H1 (cell line): ENCODE results near the gene IRGQ. TPM values are rescaled to one million over a fixed set of nuclear protein-coding genes. Genes with fewer than 3 reads are reported as not detected.

ENCODE experiments used
- CTBP2 ChIP-seq: IDR thresholded peaks from 2 replicates; pipeline ENCODE4 v1.7.0; 2011; ENCODE audit warnings: borderline replicate concordance, mild to moderate bottlenecking, moderate library complexity, mixed read lengths, low read length; ENCODE audit not compliant: insufficient read depth, insufficient read length
- HDAC2 ChIP-seq, 2 experiments: fragments of 300-600 bp in 1 of 2; sonication (generic) in 1 of 2; IDR thresholded peaks; 2 replicates each; pipeline ENCODE4 v1.6.1; 2011 to 2012; ENCODE audit warnings: low read depth in 2 of 2, low read length in 2 of 2, mild to moderate bottlenecking in 2 of 2, moderate library complexity in 2 of 2, borderline replicate concordance in 1 of 2, inconsistent platforms in 1 of 2
- SAP30 ChIP-seq: fragments of 300-600 bp; sonication (generic); IDR thresholded peaks from 2 replicates; pipeline ENCODE4 v1.7.1; 2012; ENCODE audit warnings: low read length, moderate library complexity, mild to moderate bottlenecking, inconsistent platforms; ENCODE audit not compliant: insufficient read depth, insufficient replicate concordance
- TAF7 ChIP-seq: optimal IDR thresholded peaks from 2 replicates; pipeline ENCODE3; 2011; ENCODE audit warnings: low read depth, mild to moderate bottlenecking, inconsistent platforms, low read length, moderate library complexity, borderline replicate concordance
- TCF12 ChIP-seq: IDR thresholded peaks from 2 replicates; pipeline ENCODE4 v1.6.1; 2011; ENCODE audit warnings: low read depth, mild to moderate bottlenecking, low read length
- polyA plus RNA-seq, 7 experiments: library from polyadenylated mRNA; depleted of rRNA in 3 of 7; stranded (reverse) in 5 of 7; unstranded in 2 of 7; fragments of >200 nt in 5 of 7; fragments of 200-250 nt in 2 of 7; gene quantifications; 1 replicate in 5 of 7; 2 replicates in 1 of 7; 4 replicates in 1 of 7; pipeline versions ENCODE4 v1.2.1 to v1.2.3, GENCODE V29; 2011 to 2013; ENCODE audit warnings: missing spikeins in 2 of 7, mixed read lengths in 2 of 7
- total RNA-seq: library from RNA; stranded (reverse); fragmentation: NEBNext Ultra II Directional; extraction: Animal tissue kit (Norgen Biotek cat#: 25700); gene quantifications from 2 replicates; pipeline ENCODE4 v1.2.1, GENCODE V29; 2021
- TF ChIP-seq, protein P1 (sequence below): IDR thresholded peaks from 2 replicates; pipeline ENCODE4 v1.6.1; 2012; ENCODE audit warnings: low read length, inconsistent platforms

Gene IRGQ
- total and polyA plus RNA-seq, 2 of the 8 experiments (the other 6 are each of a cell fraction or from before 2014, with no cell fraction given) = 16.0 to 42.9 TPM

- TF ChIP-seq HDAC2 (IDR thresholded peaks at IDR 0.05; ENCODE audit: borderline replicate concordance in 1 of 2, low read depth in 2 of 2, low read length in 2 of 2) (no peak), SAP30 (no peak), TCF12 (no peak), CTBP2 (no peak), TAF7 (no peak)
- TF ChIP-seq, protein P1, sequence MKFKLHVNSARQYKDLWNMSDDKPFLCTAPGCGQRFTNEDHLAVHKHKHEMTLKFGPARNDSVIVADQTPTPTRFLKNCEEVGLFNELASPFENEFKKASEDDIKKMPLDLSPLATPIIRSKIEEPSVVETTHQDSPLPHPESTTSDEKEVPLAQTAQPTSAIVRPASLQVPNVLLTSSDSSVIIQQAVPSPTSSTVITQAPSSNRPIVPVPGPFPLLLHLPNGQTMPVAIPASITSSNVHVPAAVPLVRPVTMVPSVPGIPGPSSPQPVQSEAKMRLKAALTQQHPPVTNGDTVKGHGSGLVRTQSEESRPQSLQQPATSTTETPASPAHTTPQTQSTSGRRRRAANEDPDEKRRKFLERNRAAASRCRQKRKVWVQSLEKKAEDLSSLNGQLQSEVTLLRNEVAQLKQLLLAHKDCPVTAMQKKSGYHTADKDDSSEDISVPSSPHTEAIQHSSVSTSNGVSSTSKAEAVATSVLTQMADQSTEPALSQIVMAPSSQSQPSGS = no peak
- TF ChIP-seq, all 59 proteins: peak for 0
These were observed 34.6 kb downstream of the IRGQ start (continued) for GRCh38 chr19:43561139-43561970.
